SK-N-MC (cell line): ENCODE measurements around the gene GLRX5.

Experiments used
- EZH2 ChIP-seq: fragments of 200-600 bp; sonication (generic); IDR thresholded peaks from one replicate; pipeline ENCODE4 v1.6.1; 2017; ENCODE audit warnings: antibody characterized with exemption
- POLR2AphosphoS5 ChIP-seq: IDR thresholded peaks from 2 replicates; pipeline ENCODE4 v1.6.1; 2012; ENCODE audit warnings: mild to moderate bottlenecking, low read depth, low read length, borderline replicate concordance

- TF ChIP-seq POLR2AphosphoS5 (no peak), EZH2 (no peak)
Observed at GRCh38 chr14:95485222-95485819, 49.5 kb upstream of the GLRX5 start.
